ENCODE data around the gene B4GALNT3.

B4GALNT3 gene

GRCh38 chr12:499837-500458 lies 40.2 kb downstream of the B4GALNT3 start:
- DNase-seq (ENCODE audit: extremely low read depth, low read depth), result no peak
- TF ChIP-seq, protein P1, sequence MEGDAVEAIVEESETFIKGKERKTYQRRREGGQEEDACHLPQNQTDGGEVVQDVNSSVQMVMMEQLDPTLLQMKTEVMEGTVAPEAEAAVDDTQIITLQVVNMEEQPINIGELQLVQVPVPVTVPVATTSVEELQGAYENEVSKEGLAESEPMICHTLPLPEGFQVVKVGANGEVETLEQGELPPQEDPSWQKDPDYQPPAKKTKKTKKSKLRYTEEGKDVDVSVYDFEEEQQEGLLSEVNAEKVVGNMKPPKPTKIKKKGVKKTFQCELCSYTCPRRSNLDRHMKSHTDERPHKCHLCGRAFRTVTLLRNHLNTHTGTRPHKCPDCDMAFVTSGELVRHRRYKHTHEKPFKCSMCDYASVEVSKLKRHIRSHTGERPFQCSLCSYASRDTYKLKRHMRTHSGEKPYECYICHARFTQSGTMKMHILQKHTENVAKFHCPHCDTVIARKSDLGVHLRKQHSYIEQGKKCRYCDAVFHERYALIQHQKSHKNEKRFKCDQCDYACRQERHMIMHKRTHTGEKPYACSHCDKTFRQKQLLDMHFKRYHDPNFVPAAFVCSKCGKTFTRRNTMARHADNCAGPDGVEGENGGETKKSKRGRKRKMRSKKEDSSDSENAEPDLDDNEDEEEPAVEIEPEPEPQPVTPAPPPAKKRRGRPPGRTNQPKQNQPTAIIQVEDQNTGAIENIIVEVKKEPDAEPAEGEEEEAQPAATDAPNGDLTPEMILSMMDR (IDR thresholded peaks at IDR 0.05; ENCODE audit: low read depth, low read length), result no peak

GRCh38 chr12:501722-502447 lies 42.1 kb downstream of the B4GALNT3 start:
- TF ChIP-seq, protein P1 (IDR thresholded peaks at IDR 0.05; ENCODE audit: low read depth, low read length), result no peak
- DNase-seq (ENCODE audit: extremely low read depth, low read depth), result no peak

GRCh38 chr12:503111-503761 lies 43.5 kb downstream of the B4GALNT3 start:
- DNase-seq (ENCODE audit: extremely low read depth, low read depth), result no peak
- TF ChIP-seq, protein P1 (IDR thresholded peaks at IDR 0.05; ENCODE audit: low read depth, low read length), result no peak

GRCh38 chr12:505221-505620 lies 45.5 kb downstream of the B4GALNT3 start:
- TF ChIP-seq, protein P1 (IDR thresholded peaks at IDR 0.05; ENCODE audit: low read depth, low read length), result no peak
- no peak for DNase-seq (ENCODE audit: extremely low read depth, low read depth)

DNA sequence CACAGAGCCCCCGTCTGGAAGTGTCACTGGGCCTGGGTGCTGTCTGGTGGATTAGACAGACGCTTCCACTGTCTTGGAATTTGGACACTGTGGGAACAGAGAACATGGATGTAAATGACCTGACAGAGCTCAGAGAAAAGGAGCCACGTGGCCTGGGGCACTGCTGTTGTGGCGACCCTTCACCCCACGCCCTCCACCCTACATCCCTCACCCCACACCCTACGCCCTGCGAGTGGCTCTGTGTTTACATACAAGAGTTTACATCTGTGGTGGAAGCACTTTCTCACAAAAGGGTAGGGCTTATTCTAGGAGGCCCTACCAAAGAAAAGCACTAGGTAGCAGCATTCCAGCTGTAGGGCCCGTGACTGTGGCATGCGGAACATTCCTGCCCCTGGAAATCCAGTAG lies 47.7 kb downstream of the B4GALNT3 start:
- TF ChIP-seq, protein P1 (IDR thresholded peaks at IDR 0.05; ENCODE audit: low read depth, low read length), result no peak
- DNase-seq (ENCODE audit: extremely low read depth, low read depth), result no peak

GRCh38 chr12:508145-508544 lies 48.4 kb downstream of the B4GALNT3 start:
- no peak for DNase-seq (ENCODE audit: extremely low read depth, low read depth)
- TF ChIP-seq, protein P1 (IDR thresholded peaks at IDR 0.05; ENCODE audit: low read depth, low read length), result no peak

DNA sequence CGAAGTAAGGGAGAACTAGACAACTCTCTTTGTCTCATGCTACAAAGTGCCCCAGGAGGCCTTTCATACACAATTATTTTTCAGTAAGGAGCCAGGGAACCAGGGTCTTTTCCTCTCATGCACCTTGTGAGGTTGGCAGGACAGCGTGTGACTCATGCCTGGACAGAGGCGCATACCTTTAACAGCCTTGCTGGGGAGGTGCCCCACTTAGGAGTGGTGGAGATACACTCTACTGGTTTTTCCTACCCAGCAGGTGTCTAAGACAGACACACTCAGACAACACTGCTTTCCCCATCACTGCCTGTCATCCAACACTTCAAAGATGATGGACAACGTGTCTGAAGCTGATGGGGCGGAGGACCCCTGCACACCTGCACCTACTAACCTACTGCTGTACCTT lies 49.1 kb downstream of the B4GALNT3 start:
- TF ChIP-seq, protein P1 (IDR thresholded peaks at IDR 0.05; ENCODE audit: low read depth, low read length), result no peak
- DNase-seq (ENCODE audit: extremely low read depth, low read depth), result no peak

All from AG09319 (cell line).